NCI-H1694 treated with DMSO at 0.1 percent for 48 hours (cell line): ENCODE measurements around the gene FARP1.

Experiments
- DNase-seq: peaks from one replicate; lab custom pipeline; 2025; lab: John Stamatoyannopoulos, UW

Gene FARP1

DNA sequence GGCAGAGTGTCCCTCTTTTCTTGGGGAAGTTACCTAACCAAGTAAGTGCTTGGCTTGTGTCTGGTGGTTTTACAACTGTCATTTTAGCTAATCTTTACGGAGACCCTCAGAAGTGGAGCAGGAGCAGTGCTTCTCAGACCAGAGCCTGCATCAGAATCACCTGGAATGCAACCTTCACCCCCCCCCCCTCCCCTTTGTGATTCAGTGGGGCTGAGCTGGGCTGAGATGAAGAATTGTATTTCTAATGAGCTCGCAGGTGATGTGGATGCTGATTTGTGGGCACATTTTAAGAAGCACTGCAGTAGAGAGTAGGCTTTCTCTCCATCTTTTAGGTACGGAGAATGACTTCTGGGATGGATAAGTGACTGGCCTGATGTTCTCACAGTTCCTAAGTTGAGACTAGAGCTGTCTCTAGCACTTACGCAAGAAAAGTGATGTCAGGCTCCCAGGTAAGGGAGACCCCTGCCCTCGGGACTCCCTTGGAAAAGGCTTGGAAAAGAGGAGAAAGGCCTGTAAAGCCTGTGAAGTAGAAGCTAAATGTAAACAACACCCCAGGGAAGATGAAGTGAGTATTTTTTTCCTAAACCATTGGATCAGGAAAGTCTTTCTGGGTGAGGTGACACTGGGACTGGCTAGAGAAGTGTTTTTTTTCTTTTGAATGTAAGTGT is 57.5 kb downstream of the FARP1 start:
- DNase-seq, result no peak

GRCh38 chr13:98201189-98201588 is 58.3 kb downstream of the FARP1 start:
- no peak for DNase-seq

- no peak for DNase-seq
These were observed 59.1 kb downstream of the FARP1 start for GRCh38 chr13:98201984-98202383.

DNA sequence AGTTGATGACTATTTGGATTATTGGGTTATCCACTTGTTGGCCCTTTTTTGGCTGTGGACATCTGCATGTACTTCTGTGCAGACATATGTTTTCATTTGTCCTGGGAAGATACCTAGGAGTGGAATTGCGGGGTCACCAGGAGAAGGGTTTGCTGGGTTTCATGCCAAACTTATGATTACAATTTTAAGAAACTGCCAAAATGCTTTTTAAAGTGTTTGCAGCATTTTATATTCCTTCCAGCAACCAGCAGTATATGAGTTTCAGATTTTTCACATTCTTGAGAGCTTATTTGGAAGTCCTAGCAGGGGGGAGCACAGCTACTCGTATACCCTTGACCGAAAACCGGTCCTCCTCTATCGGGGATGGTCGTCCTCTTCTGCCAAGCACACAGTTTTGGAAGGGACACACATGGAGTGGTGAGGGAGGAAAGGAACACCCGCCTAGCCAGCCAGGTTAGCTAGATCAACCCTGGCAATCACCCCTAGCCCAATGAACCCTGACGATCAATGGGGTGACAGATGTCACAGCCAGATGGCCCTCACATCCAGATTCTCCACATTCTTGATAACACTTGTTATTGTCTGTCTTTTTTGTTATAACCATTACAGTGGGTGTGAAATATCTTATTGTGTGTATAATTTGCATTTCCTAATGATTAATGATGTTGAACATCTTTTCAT is 60.9 kb downstream of the FARP1 start:
- no peak for DNase-seq

DNA sequence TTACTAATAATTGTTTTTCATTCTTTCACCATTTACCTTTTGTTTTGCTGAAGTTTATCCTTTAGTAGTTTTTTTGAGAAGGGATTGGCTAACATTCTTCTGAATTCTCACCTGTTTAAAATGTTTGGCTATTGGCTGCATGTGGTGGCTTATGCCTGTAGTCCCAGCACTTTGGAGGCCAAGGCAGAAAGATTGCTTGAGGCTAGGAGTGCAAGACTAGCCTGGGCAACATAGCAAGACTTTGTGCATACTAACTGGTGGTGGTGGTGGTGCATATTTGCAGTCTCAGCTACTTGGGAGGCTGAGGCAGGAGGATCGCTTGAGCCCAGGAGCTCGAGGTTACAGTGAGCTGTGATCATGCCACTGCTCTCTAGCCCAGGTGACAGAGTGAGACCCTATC is 61.7 kb downstream of the FARP1 start:
- no peak for DNase-seq

DNA sequence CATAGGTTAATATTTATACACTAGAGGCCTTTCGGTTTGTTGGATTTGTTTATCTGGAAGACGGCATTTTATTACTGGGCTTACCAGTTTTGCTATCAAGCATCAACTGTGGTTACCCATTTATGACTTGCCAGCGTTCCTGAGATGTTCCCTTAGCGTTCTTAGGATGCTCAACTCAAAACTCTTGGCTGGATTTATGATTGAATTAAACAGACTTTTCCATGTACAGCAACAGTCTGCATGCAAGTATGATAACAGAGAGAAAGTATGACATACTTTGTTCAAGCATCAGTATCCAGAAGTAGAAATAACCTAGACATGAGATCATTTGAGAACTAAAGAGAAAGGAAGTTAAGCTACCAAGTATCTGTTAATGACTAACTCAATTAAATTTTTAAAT is 64.1 kb downstream of the FARP1 start:
- no peak for DNase-seq

- no peak for DNase-seq
These were observed 64.5 kb downstream of the FARP1 start for GRCh38 chr13:98207416-98207815.

GRCh38 chr13:98208606-98209005 is 65.7 kb downstream of the FARP1 start:
- no peak for DNase-seq

DNA sequence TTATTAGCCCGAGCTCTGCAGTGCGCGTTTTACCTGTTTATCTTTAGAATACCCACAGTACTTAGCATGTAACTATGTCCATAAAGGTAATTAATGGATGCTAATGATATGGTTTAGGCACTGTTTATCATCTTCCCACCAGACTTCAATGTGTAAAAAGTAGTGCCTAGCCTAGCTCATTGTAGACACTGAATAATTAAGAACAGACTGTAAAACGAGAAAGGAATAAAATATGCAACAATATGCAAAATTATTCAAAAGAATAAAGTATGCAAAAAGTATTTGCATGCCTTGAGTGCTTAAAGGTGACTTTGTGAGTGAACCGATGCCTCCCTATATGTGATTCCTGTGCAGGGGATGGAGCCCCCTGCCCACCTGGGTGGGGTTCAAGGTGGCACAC is 69.9 kb downstream of the FARP1 start:
- no peak for DNase-seq

DNA sequence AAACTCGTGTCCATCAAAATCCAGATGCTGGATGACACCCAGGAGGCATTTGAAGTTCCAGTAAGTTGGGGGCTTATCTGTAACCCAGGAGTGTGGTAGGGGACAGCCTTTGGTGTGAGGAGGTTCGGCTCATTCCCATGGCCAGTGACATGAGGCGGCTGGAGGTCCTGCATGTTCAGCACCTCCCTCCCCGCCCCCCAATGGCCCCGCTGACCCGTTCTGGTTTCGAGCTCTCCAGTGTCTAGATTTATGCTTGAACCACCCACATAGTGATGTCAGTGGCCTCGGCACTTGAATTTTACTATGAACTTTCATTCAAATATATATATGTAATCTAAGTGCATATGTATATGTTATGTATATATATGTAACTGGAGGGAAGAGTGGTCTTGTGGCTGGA is 70.5 kb downstream of the FARP1 start:
- DNase-seq, result no peak

DNA sequence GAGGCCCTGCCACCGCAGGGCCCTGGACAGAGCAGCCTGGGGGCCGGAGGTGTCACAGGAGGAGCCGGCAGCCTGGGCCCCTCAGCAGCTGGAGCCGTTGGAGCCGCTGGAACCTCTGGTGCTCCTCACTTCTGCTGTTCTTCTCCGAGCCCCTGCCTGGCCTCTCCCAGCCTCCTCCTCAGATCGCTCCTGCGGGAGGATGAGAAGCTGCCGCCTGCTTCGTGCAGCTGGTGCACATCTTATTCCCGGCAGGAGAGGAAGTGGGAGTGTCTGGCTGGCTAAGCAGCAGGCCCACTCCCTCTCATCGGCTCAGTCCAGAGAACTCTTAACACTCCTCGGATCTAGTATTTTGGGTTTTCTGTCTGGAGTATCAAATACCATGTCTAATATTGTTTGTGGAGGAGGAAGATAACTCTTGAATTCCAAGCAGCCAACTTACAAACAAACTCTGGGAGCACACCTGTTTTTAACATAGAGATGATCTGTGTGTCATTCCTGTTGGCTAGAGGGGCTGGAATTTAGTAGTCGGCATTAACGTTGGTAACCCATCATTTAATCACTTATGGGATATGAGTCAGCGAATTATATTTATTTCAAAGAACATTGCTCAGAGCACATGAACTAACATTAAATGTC is 71.2 kb downstream of the FARP1 start:
- no peak for DNase-seq

DNA sequence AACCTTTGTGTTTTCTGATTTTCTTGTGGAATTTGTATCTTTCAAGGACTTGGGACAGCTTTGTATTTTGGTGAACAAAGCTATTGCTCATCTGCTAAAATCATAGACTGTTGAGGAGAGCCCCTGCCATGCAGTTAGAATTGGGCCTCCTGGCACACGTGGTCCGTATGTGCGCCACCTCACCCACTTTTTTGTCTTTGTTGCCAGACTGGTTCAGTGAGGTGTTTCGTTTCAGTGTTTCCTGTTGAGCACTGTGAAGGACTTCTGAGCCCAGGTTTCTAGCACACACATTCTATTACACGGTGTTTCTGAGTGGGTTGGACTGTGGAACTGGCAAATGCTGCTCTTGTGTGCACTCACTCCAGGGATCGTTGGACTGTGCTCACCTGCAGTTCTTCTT is 71.8 kb downstream of the FARP1 start:
- no peak for DNase-seq

DNA sequence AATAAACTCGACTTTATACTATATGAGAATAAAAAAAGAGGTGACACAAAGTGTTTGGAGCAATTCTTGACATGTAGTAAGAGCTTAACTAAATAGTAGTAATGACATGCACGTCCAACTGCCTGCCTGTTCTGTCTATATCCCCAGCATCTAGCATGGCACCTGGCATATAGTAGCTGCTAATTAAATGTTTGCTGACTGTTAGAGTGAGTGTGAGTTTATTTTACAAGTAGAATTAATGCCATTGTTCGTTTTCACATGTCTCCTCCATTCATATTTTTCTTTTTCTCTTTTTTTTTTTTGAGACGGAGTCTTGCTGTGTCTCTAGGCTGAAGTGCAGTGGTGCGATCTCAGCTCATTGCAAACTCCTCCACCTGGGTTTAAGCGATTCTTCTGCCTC is 72.6 kb downstream of the FARP1 start:
- DNase-seq, result no peak

DNA sequence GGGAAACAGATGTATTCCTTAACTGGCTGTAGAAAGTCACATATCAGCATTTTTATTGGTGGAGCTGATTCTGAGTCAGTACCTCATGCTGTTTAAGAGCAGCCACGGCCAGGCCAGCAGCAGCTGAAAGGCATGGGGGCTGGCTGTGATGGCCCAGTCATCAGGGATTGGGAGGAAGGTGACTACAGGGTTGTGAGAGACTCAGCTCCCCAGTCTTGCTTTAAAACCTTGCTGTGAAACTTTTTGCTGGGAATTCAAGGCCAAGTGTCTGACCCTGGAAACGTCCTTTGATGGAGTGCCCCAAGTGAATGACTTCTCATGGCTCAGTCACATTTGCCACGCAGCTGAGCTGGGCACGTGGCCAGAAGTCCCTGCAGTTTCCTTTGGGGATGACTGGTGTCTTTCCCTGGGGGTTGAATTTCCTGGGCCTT is 73.3 kb downstream of the FARP1 start:
- no peak for DNase-seq

- DNase-seq, result peak; percentile 13
These were observed 73.9 kb downstream of the FARP1 start for GRCh38 chr13:98216711-98217285.

DNA sequence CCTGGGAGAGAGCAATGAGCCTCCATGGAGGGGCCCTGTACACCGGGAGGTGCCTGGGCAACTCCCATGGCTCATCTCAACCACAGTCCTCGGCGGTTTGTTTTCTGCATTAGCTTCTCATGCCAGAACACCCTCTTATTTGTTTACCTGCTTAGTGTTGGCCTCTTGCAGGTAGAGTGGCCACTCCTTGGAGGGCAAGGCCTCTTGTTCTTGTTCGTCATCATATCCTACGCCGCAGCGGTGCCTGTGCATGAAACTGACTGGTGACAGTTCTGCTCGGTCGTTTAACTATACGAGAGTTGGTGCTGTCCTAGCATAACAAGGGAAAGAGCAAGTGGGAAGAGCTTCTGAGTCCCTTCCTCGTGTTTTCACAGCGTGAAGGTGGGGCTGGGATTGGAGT is 74.7 kb downstream of the FARP1 start:
- no peak for DNase-seq

GRCh38 chr13:98219685-98220084 is 76.8 kb downstream of the FARP1 start:
- DNase-seq, result no peak

- DNase-seq, result no peak
These were observed 77.4 kb downstream of the FARP1 start for GRCh38 chr13:98220271-98220791.

DNA sequence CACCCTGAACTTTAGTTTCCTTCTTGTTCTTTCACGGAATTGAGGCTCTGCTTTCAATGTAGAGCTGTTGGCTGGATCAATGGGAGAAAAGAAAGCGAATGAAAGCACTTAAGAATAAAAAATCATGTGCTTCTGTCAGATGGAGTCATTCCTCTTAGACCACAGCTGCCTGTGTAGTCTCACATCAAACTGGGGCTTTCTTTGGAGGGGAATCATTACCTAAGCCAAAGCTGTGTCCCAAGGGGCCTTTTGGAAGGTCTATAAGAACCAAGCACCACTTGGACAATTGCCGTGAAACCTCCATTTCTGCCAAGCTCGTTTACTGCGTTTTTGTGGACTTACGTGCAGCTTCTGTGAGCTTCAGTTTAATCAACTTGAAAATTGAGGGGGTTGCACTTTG is 78.3 kb downstream of the FARP1 start:
- no peak for DNase-seq

DNA sequence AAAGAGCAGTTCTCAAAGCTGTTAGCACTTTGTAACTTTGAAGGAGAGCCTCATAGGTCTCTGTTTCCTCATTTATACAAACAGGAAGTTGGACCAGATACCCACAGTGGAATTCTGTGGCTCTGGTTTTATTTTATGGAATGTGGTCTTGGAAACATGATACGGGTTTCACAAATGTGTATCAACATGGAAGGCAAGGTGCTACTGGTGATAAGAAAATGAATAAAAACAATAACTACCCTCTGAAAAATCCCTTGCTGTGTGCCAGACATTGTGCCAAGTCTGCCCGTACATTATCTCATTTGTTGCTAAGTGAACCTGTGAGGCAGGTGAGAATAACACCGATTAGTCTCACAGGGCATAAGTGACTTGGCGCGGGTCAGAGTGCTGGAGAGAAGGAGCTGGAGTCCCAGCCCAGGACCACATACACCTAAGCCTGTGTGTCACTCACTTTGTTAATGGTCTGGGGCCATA is 79.2 kb downstream of the FARP1 start:
- no peak for DNase-seq

DNA sequence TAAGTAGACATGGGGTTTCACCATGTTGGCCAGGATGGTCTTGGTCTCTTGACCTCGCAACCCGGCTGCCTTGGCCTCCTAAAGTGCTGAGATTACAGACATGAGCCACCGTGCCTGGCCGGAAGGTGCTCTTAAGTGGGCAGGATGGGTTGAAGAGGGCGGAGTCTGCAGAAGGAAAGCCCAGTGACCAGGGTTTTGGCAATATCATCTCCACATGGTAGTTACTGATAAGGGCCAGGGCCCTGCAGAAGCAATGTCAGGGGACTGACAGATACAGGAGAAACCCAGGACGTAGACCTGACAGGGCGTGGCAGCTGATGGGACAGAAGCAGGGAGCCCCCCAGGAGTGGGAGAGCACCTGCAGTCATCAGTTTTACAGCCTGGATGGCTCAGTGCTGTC is 79.9 kb downstream of the FARP1 start:
- no peak for DNase-seq

- DNase-seq, result no peak
These were observed 80.8 kb downstream of the FARP1 start for GRCh38 chr13:98223741-98224140.

DNA sequence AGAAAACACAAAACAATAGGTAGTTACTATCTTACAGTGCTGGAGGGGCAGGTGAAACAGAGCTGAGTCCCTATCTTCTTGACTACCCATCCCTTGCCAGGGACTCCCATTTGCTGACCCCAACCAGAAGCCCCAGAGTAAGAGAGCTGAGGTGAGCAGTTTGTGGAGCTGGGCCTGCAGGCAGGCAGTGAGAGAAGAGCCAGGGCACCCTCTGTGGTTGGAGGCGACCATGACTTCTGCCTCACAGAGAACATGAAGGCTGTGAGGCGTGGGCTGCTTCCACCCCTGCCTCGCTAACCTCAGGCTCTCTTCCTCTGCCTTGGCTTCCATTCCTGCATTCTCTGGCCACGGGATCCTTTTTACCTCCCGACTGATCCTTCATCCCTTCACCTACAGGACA is 81.7 kb downstream of the FARP1 start:
- no peak for DNase-seq
